Renal cortex interstitium (tissue), 11 donors: ENCODE data around the gene ATRN. TPM values are rescaled to one million over a fixed set of nuclear protein-coding genes. Genes with fewer than 3 reads are reported as not detected.

Experiments used
- DNase-seq, 11 donors: peaks; one replicate each; pipeline ENCODE4 v3.0.0-alpha.2; 2013; ENCODE audit warnings: low read depth in 9 of 11, low spot score in 4 of 11; ENCODE audit errors: extremely low read depth in 1 of 11
- polyA plus RNA-seq, 3 donors: library from polyadenylated mRNA; unstranded; fragments of 120-200 nt; gene quantifications; one replicate each; pipeline ENCODE4 v1.2.1, GENCODE V29; 2013; ENCODE audit not compliant: insufficient read length in 3 of 3

ATRN gene
- polyA plus RNA-seq, 3 donors, result 49.6 to 53.7 (median 51.5) TPM

DNA sequence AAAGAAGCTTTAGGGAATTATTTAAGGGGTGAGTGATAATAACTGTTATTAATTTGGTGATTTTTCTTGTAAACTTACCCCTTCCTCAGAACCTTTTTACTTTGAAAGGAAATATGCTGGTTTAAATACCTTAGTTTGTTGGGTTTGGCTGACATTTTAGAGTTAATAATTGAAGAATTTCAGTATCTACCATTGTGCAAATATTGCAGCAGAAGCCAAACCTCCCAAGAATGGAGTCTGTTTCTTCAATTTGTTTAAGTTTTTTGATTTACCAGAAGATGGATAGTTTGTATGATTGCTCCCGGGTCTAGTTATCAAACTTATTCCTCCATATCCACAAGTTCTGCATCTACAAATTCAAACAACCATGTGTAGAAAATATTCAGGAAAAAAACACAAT, 77.1 kb downstream of the ATRN start:
- no peak for DNase-seq

DNA sequence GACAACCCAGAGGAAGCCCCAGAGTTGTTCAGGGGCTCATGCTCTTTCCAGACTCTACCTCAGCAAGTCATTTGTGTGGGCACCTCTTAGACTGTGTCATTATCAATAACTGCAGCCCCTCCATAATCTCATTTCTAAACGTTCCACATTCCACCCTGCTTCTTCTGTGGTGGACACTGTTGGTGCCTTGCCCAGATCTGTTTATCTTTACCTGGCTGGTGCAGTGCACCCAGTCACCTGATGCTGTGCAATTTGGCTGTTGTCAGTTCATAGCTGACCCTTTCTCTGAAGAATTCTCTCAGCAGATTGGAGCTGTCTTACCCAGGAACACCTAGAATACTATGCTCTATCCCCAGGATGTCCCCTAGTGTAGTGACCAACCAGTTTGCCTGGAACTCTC, 80.0 kb downstream of the ATRN start:
- DNase-seq, result no peak

DNA sequence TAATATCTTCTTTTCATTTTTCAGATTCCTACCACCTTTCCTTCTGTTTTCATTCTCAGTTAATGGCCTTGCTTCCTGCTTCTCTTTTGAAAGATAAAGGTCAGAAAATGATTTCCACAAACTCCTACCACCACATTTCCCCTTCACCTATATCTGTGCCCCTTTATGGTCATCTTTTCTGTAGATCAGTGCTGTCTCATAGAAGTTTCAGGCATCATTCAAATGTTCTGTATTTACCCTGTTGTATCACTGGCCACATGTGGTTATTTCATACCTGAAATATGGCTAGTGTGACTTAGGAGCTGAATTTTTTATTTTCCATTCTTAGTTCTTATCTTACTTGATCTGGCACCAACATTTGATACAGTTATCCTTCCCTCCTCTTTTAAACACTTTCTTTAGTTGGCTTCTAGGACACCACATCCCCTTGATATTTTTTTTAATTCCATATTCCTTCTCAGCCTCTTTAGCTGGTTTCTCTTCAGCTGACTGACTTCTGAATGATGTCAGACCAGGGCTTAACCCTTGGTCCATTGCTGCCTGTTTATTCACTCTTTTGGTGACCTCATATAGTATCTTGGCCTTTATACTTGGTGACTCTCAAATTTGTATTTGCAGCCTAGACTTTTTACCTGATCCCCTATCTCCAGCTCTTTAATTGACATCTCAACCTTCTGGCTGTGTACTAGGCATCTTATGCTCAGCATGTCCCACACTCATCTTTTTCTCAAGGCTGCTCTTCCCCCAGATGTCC, 81.0 kb downstream of the ATRN start:
- DNase-seq, result no peak

DNA sequence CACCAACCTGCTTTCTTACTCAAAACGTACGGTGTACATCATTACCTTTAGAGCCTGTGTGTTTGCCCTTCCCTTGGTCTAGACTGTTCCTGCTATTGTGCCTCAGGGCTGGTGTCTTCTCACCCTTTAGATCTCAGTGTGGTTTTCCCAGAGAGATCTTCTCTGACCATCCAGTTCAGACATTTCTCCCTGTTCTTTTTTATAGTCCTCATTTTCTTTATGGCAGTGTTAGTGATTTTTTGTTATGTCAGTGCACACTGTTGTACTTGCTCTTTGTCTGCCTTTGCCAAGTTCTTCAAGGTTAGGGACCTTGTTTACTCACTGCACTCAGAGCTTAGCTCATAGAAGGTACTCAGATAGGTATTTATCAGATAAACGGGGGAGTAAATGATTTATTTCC, 82.8 kb downstream of the ATRN start:
- no peak for DNase-seq

DNA sequence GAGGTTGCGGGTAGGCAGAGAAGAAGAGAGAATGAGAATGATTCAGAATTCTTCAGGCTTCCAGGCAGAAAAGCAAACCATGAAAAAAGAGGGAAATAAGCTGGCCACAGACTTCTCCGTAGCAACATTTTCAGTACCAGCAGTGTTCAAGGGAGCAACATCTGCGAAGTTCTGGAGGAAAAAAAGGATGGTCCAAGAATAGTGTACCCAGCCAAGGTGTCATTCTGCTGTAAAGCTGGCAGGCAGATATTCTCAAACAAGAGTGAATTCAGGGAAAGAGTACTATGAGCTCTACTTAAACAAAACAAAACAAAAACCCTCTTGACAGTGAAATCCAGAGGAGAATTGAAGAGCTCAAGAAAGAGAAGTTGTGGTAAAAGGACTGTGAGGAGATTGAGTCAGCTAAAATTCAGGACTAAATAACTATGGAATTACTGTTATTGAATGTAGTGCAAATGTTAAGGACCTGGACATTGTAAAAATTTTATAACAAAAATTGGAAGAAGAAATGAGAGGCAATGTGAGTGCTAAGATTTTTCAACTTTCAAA, 86.5 kb downstream of the ATRN start:
- DNase-seq, result no peak

DNA sequence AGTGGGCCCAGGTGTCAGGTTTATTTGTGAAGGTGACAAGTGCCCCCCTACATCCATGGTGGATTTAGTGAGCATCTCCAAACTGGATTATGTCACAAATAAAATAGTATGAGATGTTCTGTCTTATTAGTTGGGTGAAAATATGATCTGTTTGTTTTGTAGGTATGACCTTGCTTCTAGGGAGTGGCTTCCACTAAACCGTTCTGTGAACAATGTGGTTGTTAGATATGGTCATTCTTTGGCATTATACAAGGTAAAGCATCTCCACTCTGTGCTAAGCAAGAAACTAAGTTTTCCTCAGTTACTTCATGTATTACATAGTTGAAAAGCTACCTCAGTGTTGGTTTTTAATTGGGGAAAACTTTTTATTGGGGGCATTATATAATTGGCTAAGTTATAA, 88.4 kb downstream of the ATRN start:
- DNase-seq, result no peak

DNA sequence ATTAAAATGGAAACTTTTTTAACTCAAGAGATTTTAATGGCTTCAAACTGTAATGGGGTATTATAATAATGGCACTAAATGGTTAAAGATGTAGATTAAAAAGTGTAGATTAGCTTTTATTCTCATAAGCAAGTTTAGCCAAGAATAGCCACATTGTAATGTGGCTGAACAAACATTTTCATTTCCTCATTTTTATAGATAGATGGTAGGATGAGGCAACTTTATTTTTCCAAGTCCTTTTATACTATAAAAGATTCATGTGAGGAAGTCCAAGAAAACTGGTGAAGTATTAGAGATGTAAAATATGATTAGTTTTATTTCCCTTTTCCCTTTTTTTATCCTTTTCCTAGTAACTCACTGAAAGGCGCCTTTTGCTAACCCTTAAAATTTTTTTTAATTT, 88.8 kb downstream of the ATRN start:
- DNase-seq, result no peak

DNA sequence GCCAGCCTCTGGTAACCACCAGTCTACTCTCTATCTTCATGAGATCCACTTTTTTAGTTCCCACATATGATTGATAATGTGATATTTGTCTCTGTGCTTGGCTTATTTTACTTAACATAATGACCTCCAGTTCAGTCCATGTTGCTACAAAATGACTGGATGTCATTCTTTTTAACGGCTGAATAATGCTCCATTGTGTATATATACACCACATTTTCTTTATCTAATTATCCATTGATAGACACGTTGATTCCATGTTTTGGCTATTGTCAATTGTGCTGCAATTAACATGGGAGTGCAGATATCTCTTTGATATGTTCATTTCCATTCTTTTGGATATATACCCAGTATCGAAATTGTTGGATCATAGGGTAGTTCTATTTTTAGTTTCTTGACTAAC, 89.3 kb downstream of the ATRN start:
- DNase-seq, result no peak

DNA sequence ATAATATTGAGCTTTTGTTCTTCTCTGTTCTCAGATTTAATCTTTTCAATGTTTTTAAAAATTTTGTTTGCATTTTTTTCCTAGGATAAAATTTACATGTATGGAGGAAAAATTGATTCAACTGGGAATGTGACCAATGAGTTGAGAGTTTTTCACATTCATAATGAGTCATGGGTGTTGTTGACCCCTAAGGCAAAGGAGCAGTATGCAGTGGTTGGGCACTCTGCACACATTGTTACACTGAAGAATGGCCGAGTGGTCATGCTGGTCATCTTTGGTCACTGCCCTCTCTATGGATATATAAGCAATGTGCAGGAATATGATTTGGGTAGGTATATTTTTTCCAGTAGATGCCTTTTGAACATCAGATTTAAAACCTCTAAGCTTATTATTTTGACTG, 89.8 kb downstream of the ATRN start:
- no peak for DNase-seq

DNA sequence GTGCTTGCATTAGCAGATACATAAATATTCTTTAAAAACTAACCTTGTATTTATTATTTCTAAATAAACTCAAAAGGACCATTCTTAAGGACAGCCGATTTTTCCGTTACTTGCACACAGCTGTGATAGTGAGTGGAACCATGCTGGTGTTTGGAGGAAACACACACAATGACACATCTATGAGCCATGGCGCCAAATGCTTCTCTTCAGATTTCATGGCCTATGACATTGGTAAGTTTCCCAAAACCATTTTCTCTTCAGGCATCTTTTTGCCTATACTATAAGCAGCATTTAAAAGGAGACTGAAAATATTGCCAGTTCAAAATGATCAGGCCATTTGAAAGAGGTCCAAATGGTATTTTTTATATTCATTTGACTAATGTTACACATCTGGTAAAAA, 92.3 kb downstream of the ATRN start:
- DNase-seq, result peak in 10 of 11 donors; percentile 11 to 51 (median 16)

DNA sequence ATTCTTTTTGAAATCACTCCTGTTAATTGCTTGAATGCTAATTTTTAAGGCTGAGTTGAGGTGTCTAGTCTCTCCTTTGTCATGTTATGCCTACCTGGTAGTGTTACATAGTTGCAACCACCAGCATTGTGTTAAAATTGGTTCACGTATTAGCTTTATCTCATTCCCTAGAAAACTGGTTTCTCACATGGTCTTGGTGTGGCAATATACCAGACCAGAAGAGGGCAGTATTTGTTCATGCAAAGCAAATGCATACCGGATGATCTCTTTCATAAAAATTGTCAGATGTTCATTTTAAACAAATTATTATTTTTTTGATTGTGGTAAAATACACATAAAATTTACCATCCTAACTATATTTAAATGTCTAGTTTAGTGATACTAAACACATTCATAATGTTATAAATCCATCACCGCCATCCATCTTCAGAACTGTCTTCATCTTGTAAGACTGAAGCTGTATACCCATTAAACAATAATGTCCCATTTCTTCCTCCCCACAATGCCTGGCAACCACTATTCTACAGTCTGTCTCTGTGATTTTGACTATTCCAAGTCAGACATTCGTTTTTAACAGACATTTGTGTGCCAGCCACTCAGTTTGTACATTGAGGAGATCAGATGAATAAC, 92.8 kb downstream of the ATRN start:
- DNase-seq, result peak in 10 of 11 donors; percentile 11 to 36 (median 21)

DNA sequence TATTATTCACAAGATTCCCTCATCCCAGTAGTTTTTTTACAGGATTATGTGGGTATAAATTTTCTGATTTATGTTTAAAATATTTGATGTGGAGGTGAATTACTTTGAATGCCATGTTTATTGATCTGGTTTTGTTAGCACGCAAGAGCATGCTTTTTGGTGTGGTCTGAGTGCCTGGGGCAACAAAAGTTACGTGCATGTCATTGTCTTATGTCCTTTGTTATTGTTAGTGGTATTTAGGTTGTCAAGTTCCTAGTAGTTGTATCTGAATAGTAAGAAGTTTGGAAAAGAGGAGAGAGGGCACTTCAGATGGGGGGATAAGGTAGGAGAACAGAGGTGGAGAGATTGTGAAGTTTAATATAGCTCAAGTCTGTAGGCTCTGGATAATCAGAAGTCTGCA, 95.0 kb downstream of the ATRN start:
- no peak for DNase-seq

DNA sequence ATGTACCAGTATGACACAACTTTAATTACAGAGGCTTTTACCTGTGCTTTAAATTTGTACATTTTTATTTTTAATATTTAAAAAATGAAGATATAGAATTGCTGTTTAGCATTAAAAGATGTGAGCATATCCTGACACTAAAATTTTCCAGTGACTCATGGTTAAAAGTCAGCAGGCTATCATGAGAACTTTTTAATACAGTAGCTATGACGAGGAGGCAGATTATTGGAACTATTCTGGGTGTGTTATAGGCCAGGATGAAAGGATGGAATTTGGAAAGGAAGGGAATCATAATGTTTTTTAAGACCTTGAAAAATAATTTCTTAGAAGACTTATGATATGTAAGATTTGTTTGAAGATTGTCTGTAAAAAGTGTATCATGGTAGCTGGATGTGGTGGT, 101.3 kb downstream of the ATRN start:
- DNase-seq, result no peak

DNA sequence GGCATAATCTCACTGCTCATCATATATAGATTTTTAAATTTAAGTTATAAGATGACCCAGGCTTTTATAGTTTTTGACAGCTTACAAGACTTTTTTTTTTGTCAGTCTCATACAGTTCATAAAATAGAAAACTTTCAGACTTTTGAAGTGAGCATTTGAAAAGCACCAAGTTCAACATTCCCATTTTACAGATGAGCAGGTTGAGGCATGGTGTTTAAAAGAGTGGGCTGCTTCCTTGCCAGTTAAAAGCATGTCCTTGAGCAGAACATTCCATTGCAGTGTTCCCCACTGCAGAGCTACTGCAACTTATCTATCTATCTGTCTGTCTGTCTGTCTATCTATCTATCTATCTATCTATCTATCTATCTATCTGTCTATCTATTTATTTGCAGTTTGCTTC, 105.5 kb downstream of the ATRN start:
- no peak for DNase-seq

DNA sequence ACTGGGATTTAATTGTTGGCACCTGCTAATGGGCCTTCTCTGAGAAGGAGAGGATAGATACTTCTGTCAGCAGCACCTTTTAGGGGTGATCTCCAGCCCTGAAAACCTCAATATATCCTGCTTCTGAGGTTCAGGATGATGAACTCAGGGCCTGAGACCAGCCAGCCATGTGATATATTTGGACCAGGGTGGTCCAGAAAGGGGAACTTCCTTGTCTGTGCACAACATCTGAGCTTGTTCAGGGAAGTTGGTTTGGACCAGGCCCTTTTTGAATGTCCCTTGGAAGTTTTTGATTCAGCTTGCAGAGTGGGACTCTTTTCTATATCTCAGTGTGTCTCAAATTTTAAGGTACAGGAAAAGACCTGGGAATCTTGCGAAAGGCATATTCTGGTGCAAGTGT, 106.5 kb downstream of the ATRN start:
- no peak for DNase-seq

DNA sequence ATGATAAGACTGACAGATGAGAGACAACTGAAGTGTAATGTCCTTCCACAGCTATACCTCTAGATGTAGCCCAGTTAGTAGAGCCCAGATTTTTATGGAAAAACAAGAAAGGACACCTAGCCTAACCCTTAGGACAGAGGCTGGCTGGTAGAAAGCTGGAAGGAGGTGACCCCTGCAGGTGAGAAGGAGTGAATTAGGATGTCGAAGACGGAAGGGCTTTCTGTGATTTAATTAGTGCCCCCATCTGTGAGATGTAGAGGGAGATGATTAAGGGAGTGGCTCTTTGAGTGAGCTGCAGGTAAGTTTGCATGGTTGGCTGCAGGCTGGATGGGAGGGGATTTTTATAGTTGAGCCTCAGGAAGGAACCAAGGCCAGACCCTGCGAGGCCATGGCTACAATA, 109.6 kb downstream of the ATRN start:
- DNase-seq, result no peak

DNA sequence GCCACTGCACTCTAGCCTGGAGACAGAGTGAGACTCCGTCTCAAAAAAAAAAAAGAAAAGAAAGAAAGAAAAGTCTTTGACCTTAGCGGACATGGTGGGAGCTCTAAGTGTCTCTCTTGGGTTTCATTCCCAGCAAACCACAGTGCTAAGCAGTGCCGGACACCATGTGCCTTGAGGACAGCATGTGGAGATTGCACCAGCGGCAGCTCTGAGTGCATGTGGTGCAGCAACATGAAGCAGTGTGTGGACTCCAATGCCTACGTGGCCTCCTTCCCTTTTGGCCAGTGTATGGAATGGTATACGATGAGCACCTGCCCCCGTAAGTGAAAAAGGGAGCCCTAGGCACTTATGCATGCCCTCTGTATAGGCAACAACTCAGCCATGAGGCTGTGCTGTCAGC, 112.9 kb downstream of the ATRN start:
- DNase-seq, result no peak

DNA sequence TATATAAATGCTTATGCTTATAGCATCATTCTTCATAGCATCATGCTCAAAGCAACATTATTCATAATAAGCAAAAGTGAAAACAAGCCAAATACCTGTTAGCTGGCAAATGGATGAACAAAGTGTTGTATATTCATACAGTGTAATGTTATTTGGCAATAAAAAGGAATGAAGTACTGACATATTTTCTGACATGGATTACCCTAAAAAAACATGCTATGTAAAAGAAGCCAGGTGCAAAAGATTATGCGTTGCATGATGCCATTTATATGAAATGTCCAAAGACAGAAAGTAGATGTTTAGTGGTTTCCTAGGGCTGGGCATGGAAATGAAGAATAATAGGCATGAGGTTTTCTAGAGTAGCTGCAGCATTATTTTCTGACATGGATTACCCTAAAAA, 115.3 kb downstream of the ATRN start:
- no peak for DNase-seq

DNA sequence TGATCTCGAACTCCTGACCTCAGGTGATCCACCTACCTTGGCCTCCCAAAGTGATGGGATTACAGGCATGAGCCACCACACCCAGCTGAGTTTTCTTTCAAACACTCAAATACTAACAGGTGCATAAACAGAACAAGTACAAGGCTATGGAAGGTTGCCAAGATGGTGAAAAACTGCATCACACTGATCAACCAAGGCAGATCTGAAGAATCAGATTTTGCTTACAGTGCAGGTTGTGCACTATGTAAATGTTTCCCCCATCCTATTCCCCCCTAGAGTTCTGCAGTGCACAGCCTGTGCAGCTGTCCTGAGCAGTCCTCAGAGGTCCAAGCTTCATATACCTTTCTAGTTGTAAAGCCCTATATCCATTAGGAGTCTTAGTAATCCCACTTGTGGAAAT, 119.3 kb downstream of the ATRN start:
- no peak for DNase-seq

DNA sequence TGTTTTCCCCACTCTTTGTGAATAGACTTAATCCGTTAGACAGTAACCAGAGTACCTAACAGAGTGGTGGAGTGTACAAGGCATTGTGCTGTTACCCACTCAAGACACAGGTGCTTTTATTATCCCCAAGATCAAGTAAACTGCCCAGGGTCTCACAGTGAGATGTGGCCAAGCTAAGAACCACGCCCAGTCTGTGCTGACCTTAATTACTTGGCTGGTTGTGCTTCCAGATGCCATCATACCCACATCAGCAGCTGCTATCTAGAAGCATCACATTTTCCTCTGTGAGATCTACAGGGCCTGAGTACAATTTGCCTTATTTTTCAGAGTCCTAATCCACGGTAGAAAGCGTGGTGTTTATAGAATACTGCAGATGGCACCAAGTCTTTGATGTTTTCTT, 122.1 kb downstream of the ATRN start:
- no peak for DNase-seq

DNA sequence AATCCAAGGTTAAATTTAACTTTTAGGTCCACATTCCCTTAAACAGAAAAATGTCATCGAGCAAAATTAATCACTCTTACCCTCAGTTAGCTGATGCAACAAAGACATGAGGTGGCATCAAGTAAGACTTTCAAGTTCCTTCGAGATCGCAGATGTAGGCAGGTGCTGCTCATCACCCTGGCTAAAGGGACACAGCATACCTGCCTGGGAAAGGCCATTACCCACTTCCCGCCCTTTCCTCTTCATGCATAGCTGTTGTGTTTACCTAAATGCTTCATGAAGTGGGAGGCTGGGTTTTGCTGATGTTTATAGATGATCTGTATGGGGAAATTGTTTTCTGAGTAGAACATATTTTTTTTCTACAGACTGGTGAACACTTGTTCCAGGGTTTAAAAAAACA, 124.7 kb downstream of the ATRN start:
- no peak for DNase-seq
